GM13977 (cell line): Measurements from ENCODE around the gene VWA2.

Experiments
- DNase-seq: peaks from one replicate; pipeline ENCODE4 v3.0.0; 2012; ENCODE audit warnings: low spot score
- in situ Hi-C: fragments of 300-500 bp; cut with MboI; formaldehyde crosslinking; loops from one replicate; pipeline ENCODE4 v1.12.0; 2022; ENCODE audit warnings: low sequenced_read_pairs, low pct_unique_long_range_greater_than_20kb, mixed read lengths, inconsistent platforms; ENCODE audit not compliant: unreplicated experiment
- TF ChIP-seq, protein P1 (sequence below): IDR thresholded peaks from 2 replicates; pipeline ENCODE4 v1.5.1; 2012; ENCODE audit warnings: mild to moderate bottlenecking, control low read depth; ENCODE audit not compliant: insufficient read depth; ENCODE audit errors: extremely low read depth, missing control alignments

VWA2 gene

DNA sequence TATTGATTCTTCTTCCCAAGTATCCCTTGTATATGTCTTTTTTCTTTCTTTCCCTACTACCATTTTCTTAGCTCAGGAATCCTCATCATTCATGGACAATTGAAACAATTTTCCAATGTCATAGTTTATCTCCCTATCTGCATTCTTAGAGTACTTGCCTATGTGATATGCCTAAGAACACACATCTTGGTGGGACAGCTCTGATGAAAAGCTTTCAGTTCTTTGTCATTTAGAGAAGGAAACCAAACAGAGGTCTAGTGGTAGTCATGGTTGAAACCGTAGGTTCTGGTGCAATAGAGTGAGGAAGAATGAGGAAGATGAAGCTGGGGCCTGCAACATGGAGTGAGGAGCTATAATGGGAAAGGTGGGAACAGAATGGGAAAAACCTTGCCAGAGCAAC lies 31.7 kb upstream of the VWA2 start:
- TF ChIP-seq, protein P1, sequence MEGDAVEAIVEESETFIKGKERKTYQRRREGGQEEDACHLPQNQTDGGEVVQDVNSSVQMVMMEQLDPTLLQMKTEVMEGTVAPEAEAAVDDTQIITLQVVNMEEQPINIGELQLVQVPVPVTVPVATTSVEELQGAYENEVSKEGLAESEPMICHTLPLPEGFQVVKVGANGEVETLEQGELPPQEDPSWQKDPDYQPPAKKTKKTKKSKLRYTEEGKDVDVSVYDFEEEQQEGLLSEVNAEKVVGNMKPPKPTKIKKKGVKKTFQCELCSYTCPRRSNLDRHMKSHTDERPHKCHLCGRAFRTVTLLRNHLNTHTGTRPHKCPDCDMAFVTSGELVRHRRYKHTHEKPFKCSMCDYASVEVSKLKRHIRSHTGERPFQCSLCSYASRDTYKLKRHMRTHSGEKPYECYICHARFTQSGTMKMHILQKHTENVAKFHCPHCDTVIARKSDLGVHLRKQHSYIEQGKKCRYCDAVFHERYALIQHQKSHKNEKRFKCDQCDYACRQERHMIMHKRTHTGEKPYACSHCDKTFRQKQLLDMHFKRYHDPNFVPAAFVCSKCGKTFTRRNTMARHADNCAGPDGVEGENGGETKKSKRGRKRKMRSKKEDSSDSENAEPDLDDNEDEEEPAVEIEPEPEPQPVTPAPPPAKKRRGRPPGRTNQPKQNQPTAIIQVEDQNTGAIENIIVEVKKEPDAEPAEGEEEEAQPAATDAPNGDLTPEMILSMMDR = no peak
- no peak for DNase-seq
- in situ Hi-C loops = no loop called here

DNA sequence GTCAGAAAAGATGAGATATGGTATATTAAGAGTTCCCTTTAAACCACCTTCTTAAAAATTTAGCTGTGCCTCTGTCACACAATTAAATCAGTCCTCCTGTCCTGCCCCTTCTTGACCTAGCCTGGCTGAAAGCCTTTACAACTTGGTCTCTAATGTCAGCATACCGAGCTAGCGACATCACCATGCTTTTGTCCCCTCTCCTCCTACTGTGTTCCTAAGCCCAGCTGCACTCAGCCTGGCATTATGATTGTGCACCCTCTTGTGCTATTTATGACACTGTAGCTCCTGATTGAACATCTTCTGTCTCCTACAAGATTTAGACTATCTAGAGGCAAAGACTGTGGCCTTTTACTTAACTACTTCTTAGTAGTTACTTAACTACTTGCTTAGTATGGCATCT lies 30.7 kb upstream of the VWA2 start:
- TF ChIP-seq, protein P1 = no peak
- no peak for DNase-seq
- in situ Hi-C loops = no loop called here

DNA sequence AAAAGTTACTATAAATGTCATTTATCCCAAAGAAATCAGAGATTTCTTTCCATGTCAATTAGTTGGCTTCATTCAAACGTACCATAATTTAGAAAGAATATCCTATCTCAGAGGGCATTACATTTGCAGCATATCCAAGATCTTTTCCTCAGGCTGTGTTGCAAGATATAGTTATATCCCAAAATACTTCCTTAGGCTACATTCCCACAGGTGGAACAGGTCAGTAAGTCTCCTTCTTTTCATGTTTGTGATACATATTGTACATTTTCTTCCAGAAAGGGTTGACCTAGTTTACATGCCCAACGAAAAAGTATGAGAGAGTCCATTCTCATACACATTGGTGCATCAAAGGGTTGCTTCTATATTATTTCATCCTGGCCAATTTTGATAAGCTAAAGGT lies 26.9 kb upstream of the VWA2 start:
- in situ Hi-C loops = no loop called here
- TF ChIP-seq, protein P1 = no peak
- DNase-seq = no peak

DNA sequence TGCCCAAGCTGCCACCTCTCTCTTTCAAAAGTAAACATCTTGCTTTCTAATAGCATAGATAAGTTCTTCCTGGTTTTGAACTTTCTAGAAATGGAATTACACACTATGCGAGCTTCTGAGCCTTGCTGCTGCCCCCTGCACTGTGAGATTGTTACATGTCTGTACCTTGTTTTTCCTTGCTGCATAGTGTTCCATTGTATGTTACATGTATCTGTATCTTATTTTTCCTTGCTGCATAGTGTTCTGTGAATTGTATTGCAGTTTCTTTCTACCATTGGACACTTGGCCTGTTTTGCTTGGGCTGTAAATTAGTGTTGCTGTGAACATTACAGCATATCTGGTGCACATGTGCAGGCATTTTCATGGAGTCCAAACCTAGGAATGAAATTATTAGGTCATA lies 24.0 kb upstream of the VWA2 start:
- TF ChIP-seq, protein P1 = no peak
- no peak for DNase-seq
- in situ Hi-C loops = no loop called here

DNA sequence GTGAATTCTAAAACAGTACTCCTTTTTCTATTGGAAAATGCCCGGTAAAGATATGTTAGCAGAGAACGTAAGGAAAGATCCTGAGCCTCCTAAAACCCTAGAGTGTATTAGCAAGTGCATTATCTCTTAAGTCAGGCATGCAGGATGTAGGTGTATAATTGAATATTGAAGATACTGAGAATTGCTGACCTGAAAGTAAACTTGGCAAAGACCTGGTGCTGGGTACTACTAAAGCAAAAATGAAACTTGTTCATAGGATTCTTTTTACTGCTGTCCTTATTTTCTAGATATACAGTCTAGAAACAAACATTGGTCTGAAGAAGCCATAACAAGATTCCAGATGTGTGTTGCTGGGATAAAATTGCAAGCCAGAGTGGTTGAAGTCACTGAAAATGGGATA lies 18.8 kb upstream of the VWA2 start:
- in situ Hi-C loops = no loop called here
- TF ChIP-seq, protein P1 = no peak
- DNase-seq = no peak

DNA sequence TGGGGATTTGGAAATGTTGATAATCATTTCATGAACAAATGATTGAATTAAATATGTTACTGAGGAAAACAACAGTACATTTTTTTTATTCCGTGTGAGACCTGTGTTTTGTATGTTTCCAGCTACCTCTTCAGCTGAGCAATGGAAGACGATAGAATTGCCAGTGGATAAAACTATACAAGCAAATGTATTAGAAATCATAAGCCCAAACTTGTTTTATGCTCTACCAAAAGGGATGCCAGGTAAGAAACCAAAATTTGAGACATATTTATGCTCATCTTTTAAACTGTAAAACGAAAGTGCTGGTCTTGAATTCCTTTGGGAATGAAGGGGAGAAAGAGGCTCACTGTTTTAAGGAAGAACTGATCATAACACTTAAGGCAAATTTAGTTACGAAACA lies 17.8 kb upstream of the VWA2 start:
- in situ Hi-C loops = no loop called here
- TF ChIP-seq, protein P1 = no peak
- no peak for DNase-seq

DNA sequence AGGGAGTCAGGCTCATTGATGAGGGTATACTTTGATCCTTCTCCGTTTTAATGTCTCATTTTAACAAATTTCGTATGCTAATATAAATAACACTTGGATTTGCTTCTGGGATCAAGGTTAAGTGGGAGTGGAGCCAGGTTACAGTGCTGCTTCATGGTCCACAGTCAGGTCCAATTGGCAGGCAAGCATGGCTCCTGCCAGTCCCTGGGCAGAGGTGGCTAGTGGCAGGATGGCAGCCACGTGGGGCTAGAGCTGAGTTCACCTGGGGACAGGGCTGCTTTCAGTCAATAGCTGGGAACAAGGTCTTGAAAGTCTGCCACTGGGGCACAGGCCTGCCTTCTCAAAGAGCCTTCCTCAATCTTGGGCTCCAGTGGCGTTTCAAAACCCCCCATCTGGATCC lies 16.0 kb upstream of the VWA2 start:
- in situ Hi-C loops = no loop called here
- no peak for DNase-seq
- TF ChIP-seq, protein P1 = no peak
